Keratinocyte (primary cell): ENCODE data around the gene WRAP73. TPM values are rescaled to one million over a fixed set of nuclear protein-coding genes. Genes with fewer than 3 reads are reported as not detected.
A peak's percentile ranks its signal among the peaks of the same experiment; 100 is the strongest.
"Not testable (repeated sequence)": the region's sequence is repeated elsewhere in the genome, so short reads cannot be mapped to it uniquely, and the experiment has no call there.

Experiments used
- DNase-seq: peaks from one replicate; pipeline ENCODE4 v3.0.0-alpha.2; 2011; ENCODE audit warnings: low read depth, missing footprints, low spot score
- FAIRE-seq: peaks from 2 replicates; lab custom pipeline; 2011; peaks lifted over from hg19 to GRCh38; lab: Jason Lieb, UNC
- H2AFZ ChIP-seq: 2 replicates; pipeline ENCODE4 v1.6.0; 2012; ENCODE audit warnings: low read length, control low read depth, inconsistent platforms; ENCODE audit not compliant: control insufficient read depth
- H3K27ac ChIP-seq: 2 replicates; pipeline ENCODE4 v1.5.1; 2011; ENCODE audit warnings: low read length; ENCODE audit not compliant: control insufficient read depth, insufficient read depth
- H3K27me3 ChIP-seq: 3 replicates; pipeline ENCODE4 v1.6.0; 2011; ENCODE audit warnings: low read length; ENCODE audit not compliant: control insufficient read depth, insufficient read depth; ENCODE audit errors: extremely low read depth
- H3K36me3 ChIP-seq, 2 experiments: 2 replicates in 1 of 2; 3 replicates in 1 of 2; pipeline ENCODE4 v1.5.1; 2011; ENCODE audit warnings: low read length in 2 of 2, mild to moderate bottlenecking in 1 of 2; ENCODE audit not compliant: control insufficient read depth in 2 of 2, insufficient read depth in 2 of 2; ENCODE audit errors: extremely low read depth in 1 of 2
- H3K4me1 ChIP-seq: 3 replicates; pipeline ENCODE4 v1.5.1; 2011; ENCODE audit warnings: low read length; ENCODE audit not compliant: control insufficient read depth, insufficient read depth; ENCODE audit errors: extremely low read depth
- H3K4me2 ChIP-seq: 3 replicates; pipeline ENCODE4 v1.6.0; 2011; ENCODE audit warnings: low read depth, low read length; ENCODE audit not compliant: control insufficient read depth, insufficient read depth; ENCODE audit errors: extremely low read depth
- H3K4me3 ChIP-seq, 3 experiments: fragments of 200-600 bp in 1 of 3; sonication (generic) in 1 of 3; 2 replicates in 2 of 3; 3 replicates in 1 of 3; pipeline ENCODE4 v1.5.1; 2011 to 2016; ENCODE audit warnings: low read length in 3 of 3, mild to moderate bottlenecking in 3 of 3, control low read depth in 2 of 3, inconsistent platforms in 1 of 3, low read depth in 1 of 3, mixed read lengths in 1 of 3, mixed run types in 1 of 3, moderate library complexity in 1 of 3; ENCODE audit not compliant: control insufficient read depth in 2 of 3, insufficient read depth in 2 of 3; ENCODE audit errors: extremely low read depth in 1 of 3
- H3K79me2 ChIP-seq: 2 replicates; pipeline ENCODE4 v1.6.0; 2012; ENCODE audit warnings: low read length; ENCODE audit not compliant: control insufficient read depth, insufficient read depth
- H3K9ac ChIP-seq: 3 replicates; pipeline ENCODE4 v1.6.0; 2011; ENCODE audit warnings: low read length; ENCODE audit not compliant: control insufficient read depth, insufficient read depth; ENCODE audit errors: extremely low read depth
- H3K9me1 ChIP-seq: 3 replicates; pipeline ENCODE4 v1.6.0; 2011; ENCODE audit warnings: low read length; ENCODE audit not compliant: control insufficient read depth, insufficient read depth; ENCODE audit errors: extremely low read depth
- H3K9me3 ChIP-seq: 2 replicates; pipeline ENCODE4 v1.5.1; 2012; ENCODE audit warnings: low read depth, low read length; ENCODE audit not compliant: control insufficient read depth
- H4K20me1 ChIP-seq: 3 replicates; pipeline ENCODE4 v1.6.0; 2011; ENCODE audit warnings: low read length; ENCODE audit not compliant: control insufficient read depth, insufficient read depth; ENCODE audit errors: extremely low read depth
- CTCF ChIP-seq, 3 experiments: IDR thresholded peaks in 1 of 3; conservative IDR thresholded peaks in 1 of 3; optimal IDR thresholded peaks in 1 of 3; 2 replicates in 2 of 3; 3 replicates in 1 of 3; pipeline versions ENCODE3 to v1.5.1; 2011; ENCODE audit warnings: low read length in 3 of 3, mild to moderate bottlenecking in 3 of 3, moderate library complexity in 2 of 3, control low read depth in 1 of 3, inconsistent platforms in 1 of 3; ENCODE audit not compliant: insufficient read depth in 2 of 3; ENCODE audit errors: extremely low read depth in 1 of 3
- EZH2 ChIP-seq: IDR thresholded peaks from one replicate; pipeline ENCODE4 v1.6.1; 2012; ENCODE audit warnings: inconsistent platforms, mild to moderate bottlenecking, low read length, moderate library complexity
- dilution Hi-C: fragments of 300-500 bp; cut with MboI; formaldehyde crosslinking; loops from one replicate; pipeline ENCODE4 v1.7.0; 2020; ENCODE audit warnings: low sequenced_read_pairs; ENCODE audit not compliant: extremely low pct_ligation_motif_present
- polyA plus RNA-seq, 5 experiments: library from polyadenylated mRNA; depleted of rRNA in 3 of 5; stranded (reverse) in 3 of 5; stranded (forward) in 1 of 5; unstranded in 1 of 5; fragments of >200 nt; gene quantifications; 1 replicate in 1 of 5; 2 replicates in 3 of 5; 3 replicates in 1 of 5; pipeline versions ENCODE4 v1.2.1 to v1.2.3, GENCODE V29; 2011 to 2012; ENCODE audit warnings: missing spikeins in 2 of 5, low read depth in 1 of 5, low replicate concordance in 1 of 5

The WRAP73 gene
- polyA plus RNA-seq, 1 donor (not counting 4 experiments of a cell fraction or from before 2014, with no cell fraction given) = 18.9 TPM

- peak overlapping the region; percentile 99 for H3K4me2 ChIP-seq
- dilution Hi-C loops = no loop called here
- H3K79me2 ChIP-seq = no peaks in the 10 kb centered on the region
- H3K4me3 ChIP-seq = peak overlapping the region; percentile 85 to 98 (median 92)
- H3K4me1 ChIP-seq = peaks cover 16% of the 10 kb centered on the region
- H3K27me3 ChIP-seq = no peaks in the 10 kb centered on the region
- FAIRE-seq (no peak), DNase-seq (no peak)
- no peaks in the 10 kb centered on the region for H3K9me3 ChIP-seq
- TF ChIP-seq CTCF (optimal IDR thresholded peaks at IDR 0.05 in 1 of 3, IDR thresholded peaks at IDR 0.05 in 1 of 3, conservative IDR thresholded peaks at IDR 0.05 in 1 of 3; ENCODE audit: extremely low read depth in 1 of 3, insufficient read depth in 2 of 3, low read length in 3 of 3) = no peak
- no peak for TF ChIP-seq EZH2
- H3K36me3 ChIP-seq = peaks cover 6 to 9% of the 10 kb centered on the region in 2 experiments
- no peaks in the 10 kb centered on the region for H4K20me1 ChIP-seq
- H3K9me1 ChIP-seq = no peaks in the 10 kb centered on the region
- peak overlapping the region; percentile 93 for H2AFZ ChIP-seq
- no peak overlapping the region for H3K27ac ChIP-seq
- H3K9ac ChIP-seq = peak overlapping the region; percentile 76
Observed at GRCh38 chr1:3623441-3624199, 26.3 kb downstream of the WRAP73 start.

- dilution Hi-C loops, H3K9me3 ChIP-seq, H3K4me2 ChIP-seq, H3K9ac ChIP-seq, H3K27me3 ChIP-seq, H2AFZ ChIP-seq, H3K4me3 ChIP-seq, H3K36me3 ChIP-seq, H3K79me2 ChIP-seq, H3K9me1 ChIP-seq, H3K27ac ChIP-seq, FAIRE-seq, H4K20me1 ChIP-seq, DNase-seq: not testable (repeated sequence)
- H3K4me1 ChIP-seq = peaks cover 16% of the 10 kb centered on the region
Observed at GRCh38 chr1:3622102-3622501, 27.8 kb downstream of the WRAP73 start.
